ENCODE measurements around the gene DENND2D. TPM values are rescaled to one million over a fixed set of nuclear protein-coding genes. Genes with fewer than 3 reads are reported as not detected.
A peak's percentile ranks its signal among the peaks of the same experiment; 100 is the strongest.
"Not testable (repeated sequence)": the region's sequence is repeated elsewhere in the genome, so short reads cannot be mapped to it uniquely, and the experiment has no call there.

DENND2D gene
- total and polyA plus RNA-seq, 10 of the 15 experiments (the other 5 are each of a cell fraction or from before 2014, with no cell fraction given) = 149 to 375 (median 172) TPM

DNA sequence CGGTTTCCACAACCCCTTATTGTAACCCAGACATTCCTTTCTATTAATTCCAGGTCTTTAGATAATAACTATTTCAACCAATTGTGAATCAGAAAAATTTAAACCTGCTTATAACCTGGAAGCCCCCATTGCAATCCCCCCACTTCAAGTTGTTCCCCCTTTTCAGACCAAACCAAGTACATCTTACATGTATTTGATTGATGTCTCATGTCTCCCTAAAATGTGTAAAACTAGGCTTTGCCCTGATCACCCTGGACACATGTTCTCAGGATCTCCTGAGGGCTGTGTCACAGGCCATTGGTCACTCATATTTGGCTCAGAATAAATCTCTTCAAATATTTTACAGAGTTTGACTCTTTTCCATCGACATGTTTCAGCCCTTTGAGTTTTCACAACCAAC lies 14.8 kb upstream of the DENND2D start:
- H2AFZ ChIP-seq (ENCODE audit: control insufficient read depth, low read depth, low read length); FAIRE-seq; H4K20me1 ChIP-seq (ENCODE audit: control insufficient read depth, insufficient read depth); in situ Hi-C loops (cut with MboI); H3K36me3 ChIP-seq (ENCODE audit: control insufficient read depth in 2 of 2, insufficient read depth in 2 of 2, low read length in 1 of 2); H3K9me3 ChIP-seq (replicated peaks; ENCODE audit: control insufficient read depth, insufficient read depth, low read length); H3K27me3 ChIP-seq (replicated peaks in 1 of 2; ENCODE audit: control insufficient read depth in 2 of 2, insufficient read depth in 2 of 2, low read length in 1 of 2); DNase-seq (ENCODE audit: low read depth, low spot score); ATAC-seq: not testable (repeated sequence)
- peak overlapping the region; percentile 68 for H3K4me2 ChIP-seq (ENCODE audit: control insufficient read depth, insufficient read depth)
- peak overlapping the region; percentile 100 for H3K27ac ChIP-seq (ENCODE audit: control insufficient read depth, insufficient read depth)
- WGBS (ENCODE audit: insufficient coverage, insufficient replicate concordance, low lambda C conversion rate, missing lambda C conversion rate) = 0% methylated on average over 2 of the region's 2 CpGs
- ChIA-PET POLR2A (interaction anchor here (0.6 to 8.8 kb wide), 12 partner anchors 8 to 1930 kb away, joined by 3 to 371 read pairs (median 6); partner anchors contain the start of gene DENND2D), SMC1A (ENCODE audit: uncharacterized antibody, unreplicated experiment) (interaction anchor here (0.8 to 12.4 kb wide), 19 partner anchors 7 to 387 kb away, joined by 3 to 284 read pairs (median 8); partner anchors contain the start of genes CEPT1, DENND2D and DRAM2), RAD21 (ENCODE audit: unreplicated experiment) (interaction anchor here (1.0 to 9.9 kb wide), 17 partner anchors 9 to 383 kb away, joined by 3 to 542 read pairs (median 5); partner anchors contain the start of genes CD53, CEPT1, DENND2D and DRAM2), CTCF (interaction anchor here (0.9 to 8.9 kb wide), 8 partner anchors 8 to 378 kb away, joined by 3 to 239 read pairs (median 6); partner anchors contain the start of gene DENND2D)
- 0 out of 2 replicates have a peak, but pooled peaks have one; percentile 8 for TF ChIP-seq POLR2A (IDR thresholded peaks at IDR 0.05; ENCODE audit: low read depth, low read length)
- TF ChIP-seq POLR2AphosphoS2 (IDR thresholded peaks at IDR 0.05; ENCODE audit: low read depth, low read length) = 0 out of 2 replicates have a peak, but pooled peaks have one; percentile 48
- TF ChIP-seq POLR2AphosphoS5 (IDR thresholded peaks at IDR 0.05; ENCODE audit: low read length) = 0 out of 2 replicates have a peak, but pooled peaks have one; percentile 11
- TF ChIP-seq, protein P1, sequence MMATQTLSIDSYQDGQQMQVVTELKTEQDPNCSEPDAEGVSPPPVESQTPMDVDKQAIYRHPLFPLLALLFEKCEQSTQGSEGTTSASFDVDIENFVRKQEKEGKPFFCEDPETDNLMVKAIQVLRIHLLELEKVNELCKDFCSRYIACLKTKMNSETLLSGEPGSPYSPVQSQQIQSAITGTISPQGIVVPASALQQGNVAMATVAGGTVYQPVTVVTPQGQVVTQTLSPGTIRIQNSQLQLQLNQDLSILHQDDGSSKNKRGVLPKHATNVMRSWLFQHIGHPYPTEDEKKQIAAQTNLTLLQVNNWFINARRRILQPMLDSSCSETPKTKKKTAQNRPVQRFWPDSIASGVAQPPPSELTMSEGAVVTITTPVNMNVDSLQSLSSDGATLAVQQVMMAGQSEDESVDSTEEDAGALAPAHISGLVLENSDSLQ (IDR thresholded peaks at IDR 0.05) = 0 out of 2 replicates have a peak, but pooled peaks have one; percentile 51
- H3K4me1 ChIP-seq (ENCODE audit: control insufficient read depth, insufficient read depth, low read length) = peaks cover 70% of the 10 kb centered on the region
- H3K9ac ChIP-seq (ENCODE audit: control insufficient read depth, insufficient read depth, low read length) = peak overlapping the region; percentile 88
- peak overlapping the region; percentile 33; the same call in 1 of the 2 replicates for H3K4me3 ChIP-seq
- BruUV-seq (replicated peaks) = TSS peak; percentile 91
- peaks cover 13% of the 10 kb centered on the region for H3K79me2 ChIP-seq (ENCODE audit: control insufficient read depth, insufficient read depth, low read length)
- intact Hi-C loops (cut with micrococcal nuclease; ENCODE audit: unreplicated experiment) = loop anchor here (5.0 kb wide), 1 partner anchor 343 kb away; the partner anchor contains the start of gene CD53
